BJ (cell line): Measurements from ENCODE around the gene IGFBPL1. TPM values are rescaled to one million over a fixed set of nuclear protein-coding genes. Genes with fewer than 3 reads are reported as not detected.

Experiments
- CTCF ChIA-PET: fragments of 350-600 bp; formaldehyde crosslinking; extraction: SDS; loops from one replicate; lab custom pipeline; 2021; ENCODE audit warnings: antibody characterized with exemption, inconsistent platforms; lab: Yijun Ruan, JAX
- POLR2A ChIA-PET: fragments of 300-600 bp; sonication (Branson Sonifier 250); formaldehyde crosslinking; extraction: SDS; loops from one replicate; lab custom pipeline; 2021; ENCODE audit warnings: antibody characterized with exemption; lab: Charles Lee
- DNase-seq: peaks from one replicate; pipeline ENCODE4 v3.0.0-alpha.2; 2011; ENCODE audit warnings: low read depth
- H3K27me3 ChIP-seq: 2 replicates; pipeline ENCODE4 v1.6.0; 2011; ENCODE audit warnings: low read length; ENCODE audit not compliant: control insufficient read depth, insufficient read depth
- H3K36me3 ChIP-seq: 2 replicates; pipeline ENCODE4 v1.5.1; 2011; ENCODE audit warnings: low read length; ENCODE audit not compliant: control insufficient read depth, insufficient read depth
- H3K4me3 ChIP-seq: 2 replicates; pipeline ENCODE4 v1.5.1; 2011; ENCODE audit warnings: low read depth, mild to moderate bottlenecking, control low read depth, low read length
- CTCF ChIP-seq: IDR thresholded peaks from 2 replicates; pipeline ENCODE4 v1.5.1; 2011; ENCODE audit warnings: low read depth, mild to moderate bottlenecking, control low read depth, inconsistent platforms, low read length, moderate library complexity; ENCODE audit not compliant: insufficient read depth
- polyA plus RNA-seq: library from polyadenylated mRNA; depleted of rRNA; stranded (reverse); fragments of >200 nt; gene quantifications from 2 replicates; pipeline ENCODE4 v1.2.3, GENCODE V29; 2011

IGFBPL1 gene
- polyA plus RNA-seq, 1 experiment: 0.37 TPM

GRCh38 chr9:38447703-38448102, 23.4 kb upstream of the IGFBPL1 start:
- no peak for DNase-seq
- no peaks in the 10 kb centered on the region for H3K36me3 ChIP-seq
- no peak for TF ChIP-seq CTCF
- CTCF ChIA-PET: no interaction called here
- H3K27me3 ChIP-seq: no peaks in the 10 kb centered on the region
- no peak overlapping the region for H3K4me3 ChIP-seq
- POLR2A ChIA-PET: no interaction called here

GRCh38 chr9:38445154-38446043, 21.1 kb upstream of the IGFBPL1 start:
- Histone ChIP-seq H3K27me3 (no peaks in the 10 kb centered on the region), H3K36me3 (no peaks in the 10 kb centered on the region), H3K4me3 (no peak overlapping the region)
- POLR2A ChIA-PET: no interaction called here
- TF ChIP-seq CTCF: no peak
- no peak for DNase-seq
- CTCF ChIA-PET: interaction anchor here (0.7 to 1.8 kb wide), 2 partner anchors 12 kb away, joined by 3 to 6 read pairs; no protein-coding TSS in a partner anchor

- POLR2A ChIA-PET: no interaction called here
- Histone ChIP-seq H3K27me3 (no peaks in the 10 kb centered on the region), H3K4me3 (no peak overlapping the region), H3K36me3 (no peaks in the 10 kb centered on the region)
- CTCF ChIA-PET: interaction anchor here (1.0 to 1.8 kb wide), 4 partner anchors 8 to 27 kb away, joined by 3 to 6 read pairs (median 3); no protein-coding TSS in a partner anchor
- TF ChIP-seq CTCF: no peak
- DNase-seq: no peak
Observed at GRCh38 chr9:38443597-38443996, 19.3 kb upstream of the IGFBPL1 start.

- H3K4me3 ChIP-seq: no peak overlapping the region
- H3K36me3 ChIP-seq: no peaks in the 10 kb centered on the region
- no peaks in the 10 kb centered on the region for H3K27me3 ChIP-seq
- no peak for TF ChIP-seq CTCF
- POLR2A ChIA-PET: no interaction called here
- CTCF ChIA-PET: interaction anchor here (1.3 to 1.4 kb wide), 2 partner anchors 11 to 27 kb away, joined by 3 to 9 read pairs; no protein-coding TSS in a partner anchor
- DNase-seq: no peak
Observed at GRCh38 chr9:38443181-38443580, 18.9 kb upstream of the IGFBPL1 start.

- H3K27me3 ChIP-seq: no peaks in the 10 kb centered on the region
- no peak for DNase-seq
- TF ChIP-seq CTCF: no peak
- ChIA-PET POLR2A (no interaction called here), CTCF (interaction anchor here (0.8 to 1.4 kb wide), 3 partner anchors 10 to 26 kb away, joined by 3 to 9 read pairs (median 3); no protein-coding TSS in a partner anchor)
- H3K4me3 ChIP-seq: no peak overlapping the region
- no peaks in the 10 kb centered on the region for H3K36me3 ChIP-seq
Observed at GRCh38 chr9:38442473-38443096, 18.3 kb upstream of the IGFBPL1 start.
